Heart right ventricle (tissue), 16 donors: ENCODE data around the gene UQCRQ. TPM values are rescaled to one million over a fixed set of nuclear protein-coding genes. Genes with fewer than 3 reads are reported as not detected.
A peak's percentile ranks its signal among the peaks of the same experiment; 100 is the strongest.

ENCODE experiments used
- ATAC-seq, 8 donors: fragments of 200-7000 bp; cut with Tn5 transposase; one replicate each; pipeline ENCODE4 v1.9.1; 2020; ENCODE audit warnings: mild to moderate bottlenecking in 8 of 8, moderate library complexity in 8 of 8, moderate number of reproducible peaks in 1 of 8
- DNase-seq, 2 donors: peaks; one replicate each; pipeline ENCODE4 v3.0.0-alpha.2; 2020
- H3K27ac ChIP-seq, 10 donors: fragments of 200-600 bp; sonication (generic) in 2 of 10; one replicate each; pipeline versions ENCODE4 v1.5.0 to v1.8.0; 2020 to 2022; ENCODE audit warnings: mild to moderate bottlenecking in 3 of 10
- H3K27me3 ChIP-seq, 7 donors: fragments of 200-600 bp; one replicate each; pipeline ENCODE4 v1.8.0; 2021 to 2022; ENCODE audit warnings: mild to moderate bottlenecking in 2 of 7
- H3K36me3 ChIP-seq, 9 donors: fragments of 200-600 bp; sonication (generic) in 1 of 9; one replicate each; pipeline versions ENCODE4 v1.5.0 to v1.8.0; 2020 to 2022; ENCODE audit warnings: mild to moderate bottlenecking in 2 of 9
- H3K4me1 ChIP-seq, 9 donors: fragments of 200-600 bp; sonication (generic) in 1 of 9; one replicate each; pipeline versions ENCODE4 v1.5.0 to v1.8.0; 2020 to 2022; ENCODE audit warnings: mild to moderate bottlenecking in 4 of 9
- H3K4me3 ChIP-seq, 10 donors: fragments of 200-600 bp; sonication (generic) in 2 of 10; one replicate each; pipeline versions ENCODE4 v1.5.0 to v1.8.0; 2020 to 2022; ENCODE audit warnings: mild to moderate bottlenecking in 7 of 10, moderate library complexity in 2 of 10
- H3K9me3 ChIP-seq, 11 donors: fragments of 200-600 bp in 10 of 11; sonication (generic) in 2 of 11; one replicate each; pipeline versions ENCODE4 v1.5.0 to v1.8.0; 2013 to 2022; ENCODE audit warnings: mild to moderate bottlenecking in 2 of 11, control low read depth in 1 of 11, moderate library complexity in 1 of 11
- CTCF ChIP-seq, 9 donors: fragments of 200-600 bp; sonication (generic) in 2 of 9; IDR thresholded peaks; one replicate each; pipeline versions ENCODE4 v1.5.0 to v1.8.0; 2021 to 2022; ENCODE audit warnings: antibody characterized with exemption in 9 of 9, mild to moderate bottlenecking in 5 of 9, moderate library complexity in 1 of 9
- WGBS, 2 donors: extraction: QIAGEN DNeasy Blood & Tissue Kit; methylation state at CpG; one replicate each; pipeline ENCODE4 v1.1.7; 2013; ENCODE audit warnings: inconsistent platforms in 1 of 2; 5-methylcytosine and 5-hydroxymethylcytosine counted together
- intact Hi-C, 10 donors: fragments of 100-400 bp; cut with DNase I; formaldehyde crosslinking; loops; one replicate each; pipeline versions ENCODE4 v1.11.1 to v1.14.2; 2022
- long read RNA-seq, 3 donors: library from polyadenylated mRNA; unstranded; transcript quantifications; one replicate each; pipeline ENCODE4 v2.0.0, GENCODE V29; 2020 to 2021
- polyA plus RNA-seq, 2 donors: library from polyadenylated mRNA; stranded (reverse); fragments of 200-250 nt; gene quantifications; one replicate each; pipeline ENCODE4 v1.2.3, GENCODE V29; 2013
- total RNA-seq, 10 donors: library from RNA; stranded (reverse); fragmentation: NEBNext Ultra II Directional in 3 of 10; extraction: Animal tissue kit (Norgen Biotek cat#: 25700) in 3 of 10; gene quantifications; one replicate each; pipeline versions ENCODE4 v1.2.1 to v1.2.4, GENCODE V29; 2021 to 2023
- donor health status: Arrhythmogenic right ventricular cardiomyopathy.
- donor health status: ischemic (EF 13 %, LVEDD 7.1; RV severe dilation, severe dysfunction).
- donor health status: healthy with polysubstance abuse.
- donor health status: DM: no; HTN: yes; CAD: no.
- donor health status: DM: no; HTN: no; CAD: no.
- donor health status: ischemic (EF 25% LVEDD 6.9; RV normal size, moderate dysfunction).
- donor health status: ischemic (EF 25% LVEDD 5.7; RV mildly dilated, moderate dysfunction).
- donor health status: healthy.
- donor health status: DM: yes; HTN: yes; CAD: no.
- donor health status: Ischemic cardiomyopathy.
- donor health status: ischemic (EF 35%, LVEDD 5.7; RV mildly dilated, moderate dysfunction).
- donor health status: nonischemic (EF 11% LVEDD 7.7; RV severe dilation, severe dysfunction).
- donor health status: DM: yes; HTN: yes; CAD: no.
- donor health status: PGD.
- donor health status: ischemic (EF 29% LVEDD 5.4; RV normal size, mild dysfunction).
- donor health status: nonischemic (EF 23%, LVEDD 6.1; RV moderate dilation, normal function).

UQCRQ gene
- total RNA-seq (1,000 to 10,000 TPM; 1,190 to 1,962 (median 1,754) TPM), polyA plus RNA-seq (1,000 to 10,000 TPM in 1 of 2 donors, 100 to 1,000 TPM in 1; 824 to 1,591 TPM)
- long read RNA-seq, donor 1, transcript UQCRQ-202 (3 exons, 429 nt) = minor isoform, 29 of 921 reads
- long read RNA-seq, donor 1, transcript UQCRQ-203 (3 exons, 839 nt) = major isoform, 332 of 921 reads
- long read RNA-seq, donor 1, transcript UQCRQ-201 (2 exons, 586 nt) = minor isoform, 36 of 921 reads
- long read RNA-seq, donor 1, partial matches to known transcripts = 0 of 921 reads
- long read RNA-seq, donor 1, other reads (novel, unspliced or antisense) = 518 of 921 reads
- long read RNA-seq, donor 2, transcript UQCRQ-205 (2 exons, 258 nt) = minor isoform, 5 of 1,765 reads
- long read RNA-seq, donor 2, transcript UQCRQ-202 (3 exons, 429 nt) = minor isoform, 34 of 1,765 reads
- long read RNA-seq, donor 2, transcript UQCRQ-201 (2 exons, 586 nt) = minor isoform, 80 of 1,765 reads
- long read RNA-seq, donor 2, transcript UQCRQ-203 (3 exons, 839 nt) = major isoform, 548 of 1,765 reads
- long read RNA-seq, donor 2, partial matches to known transcripts = 0 of 1,765 reads
- long read RNA-seq, donor 2, other reads (novel, unspliced or antisense) = 1,096 of 1,765 reads
- long read RNA-seq, donor 3, transcript UQCRQ-202 (3 exons, 429 nt) = minor isoform, 5 of 59 reads
- long read RNA-seq, donor 3, transcript UQCRQ-203 (3 exons, 839 nt) = major isoform, 32 of 59 reads
- long read RNA-seq, donor 3, transcript UQCRQ-201 (2 exons, 586 nt) = minor isoform, 5 of 59 reads
- long read RNA-seq, donor 3, partial matches to known transcripts = 0 of 59 reads
- long read RNA-seq, donor 3, other reads (novel, unspliced or antisense) = 13 of 59 reads

DNA sequence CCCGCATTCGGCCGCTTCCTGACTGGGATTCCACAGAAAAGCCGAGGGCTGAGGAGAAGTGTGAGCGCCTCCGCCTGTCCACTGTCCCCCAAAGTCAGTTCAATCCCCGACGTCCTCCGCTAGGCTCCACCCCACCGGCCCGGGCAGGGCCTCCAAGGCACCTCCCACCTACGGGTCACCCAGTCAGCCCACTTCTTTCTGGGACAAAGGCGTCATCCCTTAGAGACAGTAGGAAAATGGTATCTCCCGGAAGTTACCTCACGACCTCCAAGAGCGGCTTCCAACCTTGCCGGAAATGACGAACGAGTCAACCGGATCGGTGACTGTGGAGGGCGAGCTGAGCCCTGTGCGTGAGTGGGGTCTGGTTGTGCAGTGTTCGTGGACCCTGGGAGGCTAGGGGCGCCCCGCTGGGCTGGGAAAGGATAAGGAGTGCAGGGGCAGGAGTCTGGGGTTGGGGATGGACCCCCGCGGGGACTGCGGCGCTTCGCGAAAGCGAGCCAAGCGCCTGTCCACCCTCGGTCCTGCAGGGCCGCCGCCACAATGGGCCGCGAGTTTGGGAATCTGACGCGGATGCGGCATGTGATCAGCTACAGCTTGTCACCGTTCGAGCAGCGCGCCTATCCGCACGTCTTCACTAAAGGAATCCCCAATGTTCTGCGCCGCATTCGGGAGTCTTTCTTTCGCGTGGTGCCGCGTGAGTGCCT lies at the start of gene UQCRQ, which contains the start of gene GDF9:
UQCRQ (plus strand) TSS at position 301 of the 704 bp plus-strand sequence; CDS start at position 541, 240 bp downstream.
GDF9 (minus strand) TSS at position 128 of the 704 bp plus-strand sequence. CDS start 1,936 bp downstream, outside the sequence.
- H3K4me1 ChIP-seq = peaks cover 5 to 37% (median 23%) of the 10 kb centered on the region in 9 donors
- H3K36me3 ChIP-seq = peaks cover 0 to 41% (median 10%) of the 10 kb centered on the region in 9 donors
- WGBS, 2 donors = 0% methylated on average over 55 of the region's 55 CpGs
- ATAC-seq (peak; percentile 98 to 100 (median 99)), DNase-seq (peak; percentile 93 to 99)
- H3K27me3 ChIP-seq = no peaks in the 10 kb centered on the region
- intact Hi-C loops = loop anchor here in 8 of 10 donors (2.0 to 5.0 kb wide), 2 partner anchors 34 to 36 kb away; partner anchors contain the start of gene SHROOM1 (in 8 of the 8)
- TF ChIP-seq CTCF (IDR thresholded peaks at IDR 0.05) = peak in 6 of 9 donors; percentile 22 to 59 (median 47)
- peak within 1 kb of the TSS; percentile 85 to 98 (median 96) for H3K27ac ChIP-seq
- H3K9me3 ChIP-seq = no peaks in the 10 kb centered on the region
- H3K4me3 ChIP-seq = peak within 1 kb of the TSS; percentile 55 to 97 (median 84)

GRCh38 chr5:132817011-132817410 lies 49.4 kb upstream of the UQCRQ start:
- ATAC-seq = no peak
- Histone ChIP-seq H3K4me1 (peaks cover 0 to 27% (median 12%) of the 10 kb centered on the region in 9 donors), H3K36me3 (no peaks in the 10 kb centered on the region), H3K27ac (no peak overlapping the region), H3K9me3 (no peaks in the 10 kb centered on the region), H3K4me3 (no peak overlapping the region), H3K27me3 (peaks cover 2 to 52% (median 25%) of the 10 kb centered on the region in 7 donors)
- intact Hi-C loops = loop anchor here in 7 of 10 donors (5.0 to 10.0 kb wide), 8 partner anchors 45 to 435 kb away; partner anchors contain the start of gene CCNI2 (in 1 of the 7)
- no peak for TF ChIP-seq CTCF (IDR thresholded peaks at IDR 0.05)
- DNase-seq = no peak
- WGBS, 2 donors = 62 to 67% methylated on average over 1 of the region's 1 CpG

GRCh38 chr5:132819468-132819867 lies 47.0 kb upstream of the UQCRQ start:
- peaks cover 0 to 12% (median 0%) of the 10 kb centered on the region in 9 donors for H3K36me3 ChIP-seq
- WGBS, 2 donors = 33 to 34% methylated on average over 26 of the region's 26 CpGs
- intact Hi-C loops = loop anchor here in 7 of 10 donors (5.0 to 10.0 kb wide), 8 partner anchors 47 to 437 kb away; partner anchors contain the start of gene CCNI2 (in 1 of the 7)
- H3K4me3 ChIP-seq = peak overlapping the region in 4 of 10 donors; percentile 13 to 21 (median 14)
- DNase-seq (no peak), ATAC-seq (peak in 1 of 8 donors; percentile 7)
- H3K9me3 ChIP-seq = no peaks in the 10 kb centered on the region
- no peak for TF ChIP-seq CTCF (IDR thresholded peaks at IDR 0.05)
- peaks cover 0 to 17% (median 8%) of the 10 kb centered on the region in 9 donors for H3K4me1 ChIP-seq
- H3K27ac ChIP-seq = no peak overlapping the region
- peaks cover 0 to 49% (median 3%) of the 10 kb centered on the region in 7 donors for H3K27me3 ChIP-seq
